GM04503 (cell line): ENCODE data around the gene ZFR2.
"Not testable (repeated sequence)": the region's sequence is repeated elsewhere in the genome, so short reads cannot be mapped to it uniquely, and the experiment has no call there.

Experiments
- DNase-seq: peaks from one replicate; pipeline ENCODE4 v3.0.0-alpha.2; 2012; ENCODE audit warnings: low read depth

Gene ZFR2

DNA sequence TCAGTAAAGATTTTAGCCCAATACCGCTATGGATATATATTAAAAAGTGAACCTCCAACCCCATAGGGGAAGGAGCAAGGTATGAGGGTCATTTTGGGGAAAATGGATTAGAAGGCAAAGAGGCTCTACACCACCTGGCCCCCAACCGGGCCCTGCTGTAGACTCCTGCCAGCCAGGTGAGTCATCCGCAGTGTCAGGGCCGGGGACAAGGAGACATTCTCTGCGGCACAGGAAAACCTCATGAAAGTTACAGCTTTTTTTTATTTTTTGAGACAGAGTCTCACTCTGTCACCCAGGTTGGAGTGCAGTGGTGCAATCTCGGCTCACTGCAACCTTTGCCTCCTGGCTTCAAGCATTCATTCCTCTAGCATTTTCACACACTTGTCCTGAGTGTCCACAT, 32.0 kb downstream of the ZFR2 start:
- no peak for DNase-seq

GRCh38 chr19:3835055-3835435, 33.8 kb downstream of the ZFR2 start:
- no peak for DNase-seq

DNA sequence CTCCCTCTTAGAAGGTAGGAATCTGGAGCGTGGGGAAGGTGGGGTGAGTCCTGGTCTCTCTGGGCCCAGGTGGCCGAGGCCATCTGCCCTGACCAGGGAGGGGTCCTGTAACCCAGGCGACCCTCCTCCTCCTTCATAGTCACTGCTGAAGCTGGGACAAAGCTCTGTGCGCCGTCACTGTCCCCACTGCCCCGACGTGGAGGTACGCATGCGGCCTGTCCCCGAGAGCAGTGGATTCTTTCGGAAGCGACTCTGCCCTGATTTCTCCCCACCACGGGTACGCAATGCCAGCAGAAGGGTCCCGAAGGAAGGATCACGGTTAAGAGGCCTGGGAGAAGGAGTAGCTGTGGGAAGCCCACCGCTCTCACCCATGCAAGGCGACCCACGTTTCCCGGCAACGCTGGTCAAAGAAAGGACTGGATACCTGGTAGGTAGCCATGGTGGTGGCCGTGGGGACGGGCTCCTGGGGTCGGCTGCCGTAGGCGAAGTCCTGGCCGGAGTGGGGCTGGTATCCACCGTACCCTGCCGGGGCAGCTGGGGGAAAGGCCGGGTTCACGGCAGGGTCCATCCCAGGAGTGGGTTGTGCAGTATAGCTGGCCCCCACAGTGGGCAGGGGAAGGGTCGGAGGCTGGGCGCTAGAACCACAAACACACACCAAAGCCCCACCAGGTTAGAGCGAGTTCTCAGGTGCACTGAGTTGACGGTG, 34.3 kb downstream of the ZFR2 start:
- no peak for DNase-seq

GRCh38 chr19:3833578-3834348, 35.1 kb downstream of the ZFR2 start:
- no peak for DNase-seq

GRCh38 chr19:3832001-3832400, 36.8 kb downstream of the ZFR2 start:
- DNase-seq, result no peak

DNA sequence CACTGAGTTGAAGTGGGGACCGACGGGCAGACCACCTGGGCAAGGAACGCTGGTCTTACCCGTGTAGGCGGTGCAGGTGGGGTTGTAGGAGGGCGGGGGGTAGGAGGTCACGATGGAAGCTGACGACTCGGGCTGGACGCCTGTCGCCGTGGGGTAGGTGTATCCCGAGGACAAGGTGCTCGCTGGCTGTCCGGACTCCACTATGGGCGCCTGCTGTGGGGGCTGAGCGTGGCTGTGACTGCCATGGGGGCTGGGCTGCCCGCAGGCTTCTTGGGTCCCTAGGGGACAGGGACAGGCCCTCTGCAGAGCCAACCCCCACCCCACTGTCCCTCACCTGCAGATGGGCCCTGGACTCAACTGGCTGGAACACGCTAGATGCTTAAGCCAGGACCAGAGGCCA, 37.2 kb downstream of the ZFR2 start:
- DNase-seq, result no peak

GRCh38 chr19:3830621-3831589, 37.9 kb downstream of the ZFR2 start:
- DNase-seq, result no peak

GRCh38 chr19:3827306-3827705, 41.5 kb downstream of the ZFR2 start:
- no peak for DNase-seq

GRCh38 chr19:3826163-3826562, 42.7 kb downstream of the ZFR2 start:
- no peak for DNase-seq

DNA sequence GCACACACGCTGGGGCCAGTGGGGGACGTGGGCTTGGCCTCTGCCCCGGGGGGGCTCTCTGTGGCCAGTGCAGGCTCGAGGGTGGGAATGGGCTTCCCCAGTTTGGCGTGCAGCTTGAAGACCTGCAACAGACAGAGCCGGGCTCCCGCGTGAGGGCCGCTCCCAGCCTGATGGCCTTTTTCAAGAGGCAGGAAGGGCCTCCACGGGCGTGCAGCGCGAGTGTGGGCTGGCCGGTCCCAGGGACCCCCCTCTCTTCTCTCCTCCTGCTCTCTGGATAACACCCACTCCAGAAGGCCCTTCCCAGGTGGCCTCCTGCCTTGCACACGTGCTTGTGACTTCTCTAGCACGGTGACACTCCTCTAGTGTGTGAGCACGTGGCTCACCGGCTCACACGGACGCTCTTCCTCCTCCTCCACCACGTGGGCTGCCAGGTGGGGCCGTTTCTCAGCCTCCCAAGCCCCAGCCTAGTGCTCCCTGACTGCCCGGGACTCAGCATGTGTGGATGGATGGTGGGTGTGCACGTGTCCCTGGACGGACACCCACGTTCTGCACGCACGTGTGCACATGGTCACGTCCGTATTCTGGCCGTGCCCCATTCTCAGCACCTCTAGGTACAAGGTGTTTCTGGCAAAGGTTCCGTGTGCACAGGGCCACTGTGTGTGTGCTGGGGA, 43.4 kb downstream of the ZFR2 start:
- no peak for DNase-seq

DNA sequence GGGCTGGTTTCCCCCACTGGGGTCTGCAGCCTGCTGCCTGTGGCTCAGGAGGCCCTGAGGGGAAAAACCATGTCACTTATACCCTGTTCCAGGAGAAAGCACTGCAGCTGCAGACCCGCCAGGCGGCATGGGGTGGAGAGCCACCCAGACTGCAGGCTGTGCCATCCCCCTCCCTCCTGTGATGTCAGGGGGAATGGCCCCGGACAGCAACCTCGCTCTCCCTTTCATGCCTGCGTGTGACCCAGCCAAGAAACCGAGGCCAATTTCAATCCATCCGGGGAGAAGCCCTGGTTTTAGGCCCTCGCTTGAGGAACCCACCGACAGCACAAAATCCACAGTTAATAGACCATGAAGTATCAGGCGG, 45.5 kb downstream of the ZFR2 start:
- no peak for DNase-seq

DNA sequence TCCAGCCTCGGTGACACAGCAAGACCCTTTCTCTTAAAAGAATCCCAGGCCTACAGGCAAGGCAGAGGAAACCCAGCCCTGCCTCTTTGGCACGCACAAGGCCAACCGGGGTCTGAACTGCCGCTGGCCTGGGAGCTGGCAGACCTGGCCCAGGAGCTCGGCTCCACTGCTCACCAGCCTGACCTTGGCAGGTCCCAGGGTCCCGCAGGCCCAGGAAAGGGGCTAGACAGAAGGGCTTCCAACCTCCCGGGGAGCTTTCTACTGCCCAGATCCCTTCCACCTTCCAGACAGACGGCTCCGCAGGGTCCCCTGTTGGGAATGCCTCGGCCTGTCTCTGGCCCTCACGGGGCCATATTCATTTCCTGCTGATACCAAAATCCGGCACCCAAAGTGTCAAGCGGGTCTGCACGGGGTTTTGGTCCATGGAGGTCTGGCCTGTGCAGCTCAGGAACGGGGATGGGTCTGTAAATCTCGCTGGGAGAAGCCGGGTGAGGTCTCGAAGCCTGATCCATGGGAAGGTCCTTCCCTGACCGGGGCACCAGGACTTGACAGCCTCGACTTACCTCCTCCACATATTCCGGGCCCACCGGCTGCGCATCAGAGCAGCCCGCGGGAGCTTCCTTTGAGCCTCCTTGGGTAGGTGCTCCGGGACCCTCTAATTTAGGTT, 46.0 kb downstream of the ZFR2 start:
- no peak for DNase-seq

GRCh38 chr19:3821857-3822364, 46.9 kb downstream of the ZFR2 start:
- no peak for DNase-seq

DNA sequence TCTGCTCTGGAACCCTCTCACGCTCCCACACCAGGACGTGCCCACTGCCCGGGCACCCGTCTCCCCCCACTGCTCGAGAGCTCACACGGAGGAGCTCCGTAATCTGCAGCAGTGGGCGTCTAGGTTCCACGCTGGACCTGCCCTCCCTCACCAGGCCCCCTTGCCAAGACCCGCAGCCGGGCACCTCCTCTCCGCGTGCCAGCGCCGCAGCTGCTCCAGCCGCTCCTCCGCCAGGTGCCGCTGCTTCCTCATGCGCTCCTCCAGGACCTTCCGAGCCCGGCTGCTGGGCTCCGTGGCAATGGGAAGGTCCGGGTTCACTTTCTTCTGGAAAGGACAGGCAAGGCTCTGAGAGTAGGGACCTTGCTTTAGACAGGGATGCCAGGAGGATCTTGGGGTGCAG, 47.7 kb downstream of the ZFR2 start:
- no peak for DNase-seq

- DNase-seq, result no peak
Measured at GRCh38 chr19:3819989-3820388, 48.8 kb downstream of the ZFR2 start.

- no peak for DNase-seq
Measured at GRCh38 chr19:3818918-3819317, 49.9 kb downstream of the ZFR2 start.

DNA sequence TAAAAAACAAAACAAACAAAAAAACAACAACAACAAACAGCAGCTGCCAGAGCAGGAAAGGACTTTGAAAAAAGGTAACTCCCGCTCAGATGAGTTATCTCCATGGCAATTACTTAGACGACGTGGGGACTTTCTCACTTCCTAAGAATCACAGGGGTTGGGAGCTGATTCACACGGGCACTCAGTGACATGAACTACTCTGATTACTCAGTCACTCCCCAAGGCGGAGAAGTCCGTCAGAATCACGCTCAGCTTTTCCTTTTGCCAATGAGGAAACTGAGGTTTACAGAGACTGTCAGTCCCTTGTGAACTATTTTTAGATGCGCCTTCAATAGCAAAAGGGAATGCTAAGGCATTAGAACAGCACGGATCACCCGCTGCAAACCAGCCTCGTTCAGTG, 50.4 kb downstream of the ZFR2 start:
- DNase-seq, result peak; percentile 10

DNA sequence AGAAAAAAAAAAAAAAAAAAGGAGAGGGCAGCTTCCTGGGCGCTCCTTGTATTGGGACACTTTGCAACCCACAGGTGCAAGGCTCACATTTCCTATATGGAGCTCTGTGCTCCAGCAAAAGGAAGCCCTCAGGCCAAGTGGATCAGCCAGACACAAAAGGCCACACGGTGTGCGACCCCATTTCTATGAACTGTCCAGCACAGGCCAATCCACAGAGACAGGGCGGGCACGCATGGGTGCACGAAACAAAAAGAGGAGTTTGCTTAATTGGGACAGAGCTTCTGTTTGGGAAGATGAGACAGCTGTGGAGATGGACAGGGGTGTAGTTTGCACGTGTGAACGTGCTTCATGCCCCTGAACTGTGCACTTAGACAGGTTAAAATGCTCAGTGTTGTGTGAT, 51.1 kb downstream of the ZFR2 start:
- DNase-seq, result no peak

- no peak for DNase-seq
Measured at GRCh38 chr19:3816566-3817218, 52.1 kb downstream of the ZFR2 start.

DNA sequence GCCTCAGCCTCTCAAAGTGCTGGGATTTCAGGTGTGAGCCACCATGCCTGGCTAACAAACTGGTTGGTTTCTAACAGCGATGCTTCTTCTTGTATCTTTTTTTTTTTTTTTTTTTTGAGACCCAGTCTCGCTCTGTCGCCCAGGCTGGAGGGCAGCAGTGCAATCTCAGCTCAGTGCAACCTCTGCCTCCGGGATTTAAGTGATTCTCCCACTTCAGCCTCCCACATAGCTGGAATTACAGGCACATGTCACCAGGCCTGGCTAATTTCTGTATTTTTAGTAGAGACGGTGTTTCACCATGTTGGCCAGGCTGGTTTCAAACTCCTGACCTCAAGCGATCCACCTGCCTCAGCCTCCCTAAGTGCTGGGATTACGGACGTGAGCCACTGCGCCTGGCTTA, 52.7 kb downstream of the ZFR2 start:
- DNase-seq, result not testable (repeated sequence)

GRCh38 chr19:3814648-3815047, 54.2 kb downstream of the ZFR2 start:
- DNase-seq, result no peak
